HG02588 (cell line): ENCODE results near the gene PDK2.

ENCODE experiments used
- ATAC-seq: cut with Tn5 transposase; IDR thresholded peaks from one replicate; pipeline ENCODE4 v1.9.1; 2021; ENCODE audit warnings: mild to moderate bottlenecking, moderate library complexity; ENCODE audit not compliant: unreplicated experiment

The PDK2 gene

GRCh38 chr17:50148226-50149090, 53.3 kb downstream of the PDK2 start:
- peak; percentile 35 for ATAC-seq

- no peak for ATAC-seq
Measured at GRCh38 chr17:50149091-50149416, 53.9 kb downstream of the PDK2 start.

- no peak for ATAC-seq
Measured at GRCh38 chr17:50149417-50150353, 54.5 kb downstream of the PDK2 start.

GRCh38 chr17:50150354-50151040, 55.3 kb downstream of the PDK2 start, which contains the start of gene PPP1R9B:
TSS of gene PPP1R9B (minus strand) at chr17:50150677. CDS start at chr17:50150513, 164 bp downstream.
- ATAC-seq, result no peak

GRCh38 chr17:50151041-50151936, 56.1 kb downstream of the PDK2 start:
- peak; percentile 36 for ATAC-seq

- no peak for ATAC-seq
Measured at GRCh38 chr17:50151937-50152547, 56.9 kb downstream of the PDK2 start.

- no peak for ATAC-seq
Measured at GRCh38 chr17:50152736-50153135, 57.6 kb downstream of the PDK2 start.

- ATAC-seq, result no peak
Measured at GRCh38 chr17:50153650-50154575, 58.8 kb downstream of the PDK2 start.

- ATAC-seq, result no peak
Measured at GRCh38 chr17:50154604-50155003, 59.5 kb downstream of the PDK2 start.

- ATAC-seq, result no peak
Measured at GRCh38 chr17:50155115-50155819, 60.1 kb downstream of the PDK2 start.

GRCh38 chr17:50157891-50158290, 62.7 kb downstream of the PDK2 start:
- no peak for ATAC-seq

GRCh38 chr17:50161023-50161910, 66.1 kb downstream of the PDK2 start:
- ATAC-seq, result peak; percentile 84
